ENCODE measurements around the gene COX10.
"Not testable (repeated sequence)": the region's sequence is repeated elsewhere in the genome, so short reads cannot be mapped to it uniquely, and the experiment has no call there.

Gene COX10

GRCh38 chr17:14212401-14212800 lies 143.1 kb downstream of the COX10 start:
- TF ChIP-seq, protein P1, sequence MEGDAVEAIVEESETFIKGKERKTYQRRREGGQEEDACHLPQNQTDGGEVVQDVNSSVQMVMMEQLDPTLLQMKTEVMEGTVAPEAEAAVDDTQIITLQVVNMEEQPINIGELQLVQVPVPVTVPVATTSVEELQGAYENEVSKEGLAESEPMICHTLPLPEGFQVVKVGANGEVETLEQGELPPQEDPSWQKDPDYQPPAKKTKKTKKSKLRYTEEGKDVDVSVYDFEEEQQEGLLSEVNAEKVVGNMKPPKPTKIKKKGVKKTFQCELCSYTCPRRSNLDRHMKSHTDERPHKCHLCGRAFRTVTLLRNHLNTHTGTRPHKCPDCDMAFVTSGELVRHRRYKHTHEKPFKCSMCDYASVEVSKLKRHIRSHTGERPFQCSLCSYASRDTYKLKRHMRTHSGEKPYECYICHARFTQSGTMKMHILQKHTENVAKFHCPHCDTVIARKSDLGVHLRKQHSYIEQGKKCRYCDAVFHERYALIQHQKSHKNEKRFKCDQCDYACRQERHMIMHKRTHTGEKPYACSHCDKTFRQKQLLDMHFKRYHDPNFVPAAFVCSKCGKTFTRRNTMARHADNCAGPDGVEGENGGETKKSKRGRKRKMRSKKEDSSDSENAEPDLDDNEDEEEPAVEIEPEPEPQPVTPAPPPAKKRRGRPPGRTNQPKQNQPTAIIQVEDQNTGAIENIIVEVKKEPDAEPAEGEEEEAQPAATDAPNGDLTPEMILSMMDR (IDR thresholded peaks at IDR 0.05; ENCODE audit: low read depth, low read length): no peak
- no peak overlapping the region for H3K4me3 ChIP-seq (replicated peaks in 1 of 2; ENCODE audit: low read depth in 2 of 2, low read length in 2 of 2)
- no peak for DNase-seq (ENCODE audit: low read depth in 2 of 2)

DNA sequence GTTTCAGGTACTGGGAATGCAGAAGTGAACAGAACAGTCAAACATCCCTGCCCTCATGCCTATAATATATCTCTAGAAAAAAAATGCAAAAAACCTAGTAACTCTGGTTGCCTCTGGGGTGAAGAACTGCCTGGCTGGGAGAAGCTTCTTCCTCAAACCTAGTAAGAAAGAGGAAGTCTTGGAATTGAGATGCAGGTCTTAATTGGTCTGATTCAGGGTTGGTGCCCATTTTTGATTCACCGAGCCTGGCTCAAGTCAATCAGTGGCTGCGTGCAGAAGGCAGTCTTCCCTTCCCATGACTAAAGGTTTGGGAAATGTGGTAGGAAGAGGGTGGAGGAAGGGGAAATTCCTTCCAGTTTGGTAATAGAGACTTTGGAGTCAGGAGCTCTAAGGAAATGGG lies 145.0 kb downstream of the COX10 start:
- H3K4me3 ChIP-seq (replicated peaks in 1 of 2; ENCODE audit: low read depth in 2 of 2, low read length in 2 of 2): no peak overlapping the region
- peak in 1 of 2 donors; percentile 6 for DNase-seq (ENCODE audit: low read depth in 2 of 2)
- TF ChIP-seq, protein P1 (IDR thresholded peaks at IDR 0.05; ENCODE audit: low read depth, low read length): no peak

GRCh38 chr17:14222611-14223010 lies 153.3 kb downstream of the COX10 start:
- H3K4me3 ChIP-seq (replicated peaks in 1 of 2; ENCODE audit: low read depth in 2 of 2, low read length in 2 of 2): no peak overlapping the region
- TF ChIP-seq, protein P1 (IDR thresholded peaks at IDR 0.05; ENCODE audit: low read depth, low read length): no peak
- DNase-seq (ENCODE audit: low read depth in 2 of 2): no peak

- TF ChIP-seq, protein P1 (IDR thresholded peaks at IDR 0.05; ENCODE audit: low read depth, low read length): no peak
- no peak for DNase-seq (ENCODE audit: low read depth in 2 of 2)
- no peak overlapping the region for H3K4me3 ChIP-seq (replicated peaks in 1 of 2; ENCODE audit: low read depth in 2 of 2, low read length in 2 of 2)
Measured at GRCh38 chr17:14225254-14225980, 156.1 kb downstream of the COX10 start.

DNA sequence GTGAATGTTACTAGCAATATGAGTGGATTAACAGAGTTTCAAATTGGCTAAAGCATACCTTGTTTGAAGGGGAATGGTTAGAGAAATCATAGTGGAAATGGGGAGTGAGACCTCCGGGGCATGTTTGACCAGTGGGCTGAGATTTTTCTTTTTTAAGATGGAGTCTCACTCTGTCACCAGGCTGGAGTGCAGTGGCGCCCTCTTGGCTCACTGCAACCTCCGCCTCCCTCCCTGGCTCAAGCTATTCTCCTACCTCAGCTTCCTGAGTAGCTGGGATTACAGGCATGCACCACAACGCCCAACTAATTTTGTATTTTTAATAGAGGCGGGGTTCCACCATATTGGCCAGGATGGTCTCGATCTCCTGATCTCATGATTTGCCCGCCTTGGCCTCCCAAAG lies 157.7 kb downstream of the COX10 start:
- DNase-seq (ENCODE audit: low read depth in 2 of 2): no peak
- TF ChIP-seq, protein P1 (IDR thresholded peaks at IDR 0.05; ENCODE audit: low read depth, low read length): no peak
- H3K4me3 ChIP-seq (replicated peaks in 1 of 2; ENCODE audit: low read depth in 2 of 2, low read length in 2 of 2): no peak overlapping the region

GRCh38 chr17:14228903-14229302 lies 159.6 kb downstream of the COX10 start:
- TF ChIP-seq, protein P1 (IDR thresholded peaks at IDR 0.05; ENCODE audit: low read depth, low read length): no peak
- no peak for DNase-seq (ENCODE audit: low read depth in 2 of 2)
- H3K4me3 ChIP-seq (replicated peaks in 1 of 2; ENCODE audit: low read depth in 2 of 2, low read length in 2 of 2): no peak overlapping the region

GRCh38 chr17:14231187-14231586 lies 161.9 kb downstream of the COX10 start:
- not testable (repeated sequence) for DNase-seq (ENCODE audit: low read depth in 2 of 2); H3K4me3 ChIP-seq (replicated peaks in 1 of 2; ENCODE audit: low read depth in 2 of 2, low read length in 2 of 2)

GRCh38 chr17:14235047-14235446 lies 165.7 kb downstream of the COX10 start:
- not testable (repeated sequence) for DNase-seq (ENCODE audit: low read depth in 2 of 2); H3K4me3 ChIP-seq (replicated peaks in 1 of 2; ENCODE audit: low read depth in 2 of 2, low read length in 2 of 2)

DNA sequence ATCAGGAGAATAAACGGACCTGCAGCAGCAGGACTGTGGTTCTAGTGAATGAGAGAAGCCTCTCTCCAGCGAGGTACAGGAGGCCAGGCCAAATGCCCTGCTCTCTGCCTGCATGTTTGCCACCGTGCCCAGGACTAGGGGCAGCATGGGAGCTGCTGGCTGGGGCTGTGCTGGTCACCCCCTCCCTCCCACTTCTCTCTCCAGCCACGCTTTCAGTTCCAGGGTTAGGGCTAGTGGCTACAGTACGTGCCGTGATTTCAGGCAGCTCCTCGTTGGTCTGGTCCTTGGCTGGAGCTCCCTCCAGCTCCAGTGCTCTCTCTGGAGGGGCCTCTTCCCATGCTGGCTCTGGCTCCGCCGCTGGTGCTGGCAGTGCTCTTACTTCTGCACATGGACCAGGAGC lies 166.7 kb downstream of the COX10 start:
- not testable (repeated sequence) for H3K4me3 ChIP-seq (replicated peaks in 1 of 2; ENCODE audit: low read depth in 2 of 2, low read length in 2 of 2); DNase-seq (ENCODE audit: low read depth in 2 of 2)

DNA sequence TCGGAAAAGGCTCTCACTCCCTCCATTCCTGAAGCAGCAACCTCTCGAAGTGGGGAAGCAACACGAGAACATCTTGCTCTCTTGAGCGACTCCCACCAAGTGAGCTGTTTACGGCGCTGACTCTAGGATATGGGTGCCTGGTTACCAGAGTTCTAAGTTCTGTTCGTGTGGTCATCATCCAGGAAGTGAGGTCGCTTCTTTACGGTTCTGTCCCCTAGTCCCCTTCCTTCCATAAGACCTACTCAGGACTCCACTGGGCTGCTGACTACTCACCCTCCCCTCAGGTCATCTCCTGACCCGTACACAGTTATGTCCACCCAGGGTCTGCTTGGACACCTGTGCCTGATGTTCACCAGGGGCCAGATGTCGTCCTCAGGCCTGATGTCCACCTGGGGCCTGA lies 167.5 kb downstream of the COX10 start, which contains the start of gene CDRT15:
Gene CDRT15, minus strand, starts transcription at position 101 of the 400 bp plus-strand sequence. Its CDS starts 29 bp downstream, at position 72.
- H3K4me3 ChIP-seq (replicated peaks in 1 of 2; ENCODE audit: low read depth in 2 of 2, low read length in 2 of 2); DNase-seq (ENCODE audit: low read depth in 2 of 2): not testable (repeated sequence)

GRCh38 chr17:14239271-14239670 lies 170.0 kb downstream of the COX10 start:
- H3K4me3 ChIP-seq (replicated peaks in 1 of 2; ENCODE audit: low read depth in 2 of 2, low read length in 2 of 2); DNase-seq (ENCODE audit: low read depth in 2 of 2): not testable (repeated sequence)
